ENCODE measurements around the gene ENKUR. TPM values are rescaled to one million over a fixed set of nuclear protein-coding genes. Genes with fewer than 3 reads are reported as not detected.

Gene ENKUR
- total RNA-seq, 4 donors from 2014 or later, result not detected

DNA sequence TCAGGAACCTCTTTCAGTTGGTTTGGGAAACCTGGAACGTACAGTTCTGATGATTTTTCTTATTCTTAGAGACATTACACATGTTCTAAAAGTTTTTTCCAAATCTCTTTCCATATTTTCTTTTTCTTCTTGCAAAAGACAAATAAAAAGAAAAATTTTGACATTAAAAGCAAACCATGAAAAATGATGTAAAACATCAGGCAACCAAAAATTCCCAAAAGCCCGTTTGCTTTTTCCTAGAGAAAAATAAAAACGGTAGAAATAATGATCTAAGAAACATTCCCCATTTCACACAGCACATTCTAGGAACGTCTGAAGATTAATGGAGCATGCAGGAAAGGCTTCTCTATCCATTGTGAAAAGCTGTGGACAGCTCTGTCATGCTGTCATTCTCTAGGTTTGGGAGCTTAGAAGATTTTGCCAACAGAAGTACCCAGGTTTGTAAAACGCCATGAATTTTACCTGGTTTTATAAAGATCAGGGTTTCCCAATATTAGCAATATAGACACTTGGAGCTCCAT is 52.4 kb downstream of the ENKUR start:
- intact Hi-C loops (cut with DNase I; ENCODE audit: low total_unique reads), result no loop called here
- WGBS, 2 donors, result 67 to 68% methylated on average over 5 of the region's 5 CpGs
- no peak overlapping the region for H3K4me3 ChIP-seq (ENCODE audit: low read depth, poor library complexity, severe bottlenecking)
- DNase-seq (ENCODE audit: low spot score in 2 of 2), result no peak
- no peak for TF ChIP-seq CTCF (IDR thresholded peaks at IDR 0.05)
- TF ChIP-seq POLR2A (IDR thresholded peaks at IDR 0.05), result no peak

DNA sequence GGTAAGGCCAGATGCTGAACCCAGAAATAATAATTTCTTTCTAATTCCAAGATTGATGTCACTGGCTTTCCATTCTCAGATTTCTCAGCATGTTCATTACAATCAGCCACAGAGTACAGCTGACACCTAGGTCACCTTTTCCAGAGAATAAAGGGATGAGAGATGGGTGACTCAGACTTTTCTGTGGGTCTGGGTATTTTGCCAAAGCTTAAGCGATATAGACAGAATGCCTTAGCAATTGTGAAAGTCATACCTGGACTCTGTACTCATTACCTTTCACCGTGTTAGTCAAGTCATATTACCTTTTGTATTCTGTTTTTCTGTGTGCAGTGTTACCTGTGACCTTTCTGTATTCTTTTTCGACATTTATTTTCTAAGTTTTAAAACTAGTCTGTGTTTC is 53.0 kb downstream of the ENKUR start:
- intact Hi-C loops (cut with DNase I; ENCODE audit: low total_unique reads), result no loop called here
- no peak overlapping the region for H3K4me3 ChIP-seq (ENCODE audit: low read depth, poor library complexity, severe bottlenecking)
- TF ChIP-seq CTCF (IDR thresholded peaks at IDR 0.05) (no peak), POLR2A (IDR thresholded peaks at IDR 0.05) (no peak)
- no peak for DNase-seq (ENCODE audit: low spot score in 2 of 2)
- WGBS, 2 donors, result 57 to 62% methylated on average over 3 of the region's 3 CpGs

DNA sequence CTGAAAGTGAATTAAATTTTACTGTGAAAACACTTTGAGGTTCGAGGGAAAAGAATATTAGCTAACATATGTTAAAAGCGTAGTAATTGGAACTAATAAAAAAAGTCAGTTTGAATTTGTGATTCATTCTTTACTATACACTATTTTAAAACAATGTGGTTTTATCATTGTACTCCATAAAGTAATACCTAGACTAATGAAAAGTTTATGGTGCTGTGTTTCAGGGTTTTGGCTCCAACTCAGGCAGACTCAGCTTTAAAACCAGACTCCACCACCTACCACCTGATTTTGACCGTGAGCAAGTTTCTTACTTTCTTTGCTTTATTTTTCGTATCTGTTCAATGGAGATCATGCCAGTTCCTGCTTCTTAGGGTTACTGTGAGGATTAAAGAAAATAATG is 54.4 kb downstream of the ENKUR start:
- TF ChIP-seq POLR2A (IDR thresholded peaks at IDR 0.05) (no peak), CTCF (IDR thresholded peaks at IDR 0.05) (no peak)
- intact Hi-C loops (cut with DNase I; ENCODE audit: low total_unique reads), result no loop called here
- WGBS, 2 donors, result 88% methylated on average over 4 of the region's 4 CpGs
- DNase-seq (ENCODE audit: low spot score in 2 of 2), result no peak
- H3K4me3 ChIP-seq (ENCODE audit: low read depth, poor library complexity, severe bottlenecking), result no peak overlapping the region

DNA sequence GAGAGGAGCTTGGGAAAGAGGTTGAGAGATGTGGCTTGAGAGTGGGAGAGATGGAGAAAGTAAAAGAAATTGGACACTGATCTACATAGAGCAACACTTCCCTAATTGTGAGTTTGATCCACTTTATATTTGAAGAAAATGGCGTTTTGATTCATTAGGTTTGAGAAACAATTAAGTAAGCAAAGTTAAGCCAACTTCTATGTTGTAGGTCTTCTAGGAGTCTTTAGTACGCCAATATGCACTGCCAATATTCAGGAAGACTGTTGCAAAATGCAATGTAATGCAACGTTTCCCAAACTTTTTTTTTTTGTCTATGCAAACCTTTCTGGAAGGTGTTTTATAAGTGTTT is 56.6 kb downstream of the ENKUR start:
- intact Hi-C loops (cut with DNase I; ENCODE audit: low total_unique reads), result no loop called here
- WGBS, 2 donors, result 42 to 45% methylated on average over 3 of the region's 3 CpGs
- TF ChIP-seq CTCF (IDR thresholded peaks at IDR 0.05) (no peak), POLR2A (IDR thresholded peaks at IDR 0.05) (no peak)
- no peak overlapping the region for H3K4me3 ChIP-seq (ENCODE audit: low read depth, poor library complexity, severe bottlenecking)
- DNase-seq (ENCODE audit: low spot score in 2 of 2), result no peak

DNA sequence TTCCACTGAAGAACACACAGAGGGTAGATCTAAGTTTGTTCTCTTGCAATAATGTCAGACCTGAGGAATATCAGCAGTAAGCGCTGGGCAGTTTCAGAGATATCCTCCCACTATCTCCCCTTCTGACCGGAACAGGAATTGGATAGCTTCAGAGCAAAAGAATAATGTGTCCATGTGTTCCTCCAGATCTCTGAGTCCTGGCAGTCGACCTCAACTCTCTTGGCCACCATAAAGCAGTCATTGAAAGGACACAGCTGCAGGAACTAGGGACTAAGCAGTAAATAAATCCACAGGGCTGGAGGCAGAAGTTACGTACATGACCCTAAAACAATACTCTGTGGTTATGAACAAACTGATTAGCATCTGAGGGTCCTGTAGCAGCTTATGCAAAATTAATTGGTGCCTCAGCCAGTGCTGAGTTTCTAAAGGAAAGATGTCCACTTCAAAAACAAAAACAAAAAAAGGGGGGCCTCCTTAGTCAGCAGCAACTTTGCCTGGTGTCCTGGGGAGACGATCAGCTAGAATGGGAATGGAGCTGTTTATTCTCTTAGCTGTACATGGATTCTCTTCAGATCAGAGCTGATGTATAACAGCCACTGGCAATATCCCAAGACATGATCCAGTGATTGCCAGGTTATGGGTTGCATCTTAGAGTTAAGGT is 57.1 kb downstream of the ENKUR start:
- H3K4me3 ChIP-seq (ENCODE audit: low read depth, poor library complexity, severe bottlenecking), result no peak overlapping the region
- intact Hi-C loops (cut with DNase I; ENCODE audit: low total_unique reads), result no loop called here
- WGBS, 2 donors, result 43 to 49% methylated on average over 5 of the region's 5 CpGs
- peak in 1 of 2 donors; percentile 27 for DNase-seq (ENCODE audit: low spot score in 2 of 2)
- TF ChIP-seq POLR2A (IDR thresholded peaks at IDR 0.05) (no peak), CTCF (IDR thresholded peaks at IDR 0.05) (no peak)

All from lower leg skin (tissue), 4 donors.